ENCODE data around the gene C5orf52. TPM values are rescaled to one million over a fixed set of nuclear protein-coding genes. Genes with fewer than 3 reads are reported as not detected.

The C5orf52 gene
- total and polyA plus RNA-seq, 12 donors = not detected

- WGBS, 4 donors = 82 to 87% (median 84%) methylated on average over 9 of the region's 9 CpGs
- TF ChIP-seq CTCF (IDR thresholded peaks at IDR 0.05) (no peak), POLR2A (IDR thresholded peaks at IDR 0.05) (no peak)
- H3K9me3 ChIP-seq (replicated peaks in 1 of 3) = no peaks in the 10 kb centered on the region
- intact Hi-C loops (cut with DNase I) = no loop called here
- no peak overlapping the region for H3K27ac ChIP-seq
- no peaks in the 10 kb centered on the region for H3K27me3 ChIP-seq
- H3K4me3 ChIP-seq = no peak overlapping the region
- H3K4me1 ChIP-seq (replicated peaks in 1 of 2) = no peaks in the 10 kb centered on the region
- DNase-seq = no peak
- H3K36me3 ChIP-seq (replicated peaks in 1 of 2) = no peaks in the 10 kb centered on the region
Observed at GRCh38 chr5:157640406-157641066, 30.8 kb upstream of the C5orf52 start.

- 87 to 89% (median 89%) methylated on average over 7 of the region's 7 CpGs for WGBS, 4 donors
- Histone ChIP-seq H3K36me3 (replicated peaks in 1 of 2) (no peaks in the 10 kb centered on the region), H3K4me3 (no peak overlapping the region), H3K4me1 (replicated peaks in 1 of 2) (peaks cover 0 to 5% of the 10 kb centered on the region in 2 donors), H3K27me3 (no peaks in the 10 kb centered on the region), H3K9me3 (replicated peaks in 1 of 3) (no peaks in the 10 kb centered on the region), H3K27ac (no peak overlapping the region)
- no peak for DNase-seq
- intact Hi-C loops (cut with DNase I) = no loop called here
- no peak for TF ChIP-seq POLR2A (IDR thresholded peaks at IDR 0.05)
- no peak for TF ChIP-seq CTCF (IDR thresholded peaks at IDR 0.05)
Observed at GRCh38 chr5:157648275-157648990, 22.9 kb upstream of the C5orf52 start.

GRCh38 chr5:157649101-157649500 lies 22.2 kb upstream of the C5orf52 start:
- Histone ChIP-seq H3K4me1 (replicated peaks in 1 of 2) (peaks cover 0 to 5% of the 10 kb centered on the region in 2 donors), H3K36me3 (replicated peaks in 1 of 2) (no peaks in the 10 kb centered on the region), H3K27ac (no peak overlapping the region), H3K9me3 (replicated peaks in 1 of 3) (no peaks in the 10 kb centered on the region), H3K4me3 (no peak overlapping the region), H3K27me3 (no peaks in the 10 kb centered on the region)
- WGBS, 4 donors = 79 to 93% (median 82%) methylated on average over 2 of the region's 2 CpGs
- intact Hi-C loops (cut with DNase I) = no loop called here
- TF ChIP-seq CTCF (IDR thresholded peaks at IDR 0.05) (no peak), POLR2A (IDR thresholded peaks at IDR 0.05) (no peak)
- no peak for DNase-seq

- H3K27me3 ChIP-seq = no peaks in the 10 kb centered on the region
- no peak for DNase-seq
- no peak overlapping the region for H3K27ac ChIP-seq
- TF ChIP-seq CTCF (IDR thresholded peaks at IDR 0.05) = no peak
- no peak for TF ChIP-seq POLR2A (IDR thresholded peaks at IDR 0.05)
- WGBS, 4 donors = 75 to 85% (median 77%) methylated on average over 18 to 33 of the region's 33 CpGs
- no peaks in the 10 kb centered on the region for H3K36me3 ChIP-seq (replicated peaks in 1 of 2)
- intact Hi-C loops (cut with DNase I) = no loop called here
- H3K4me1 ChIP-seq (replicated peaks in 1 of 2) = peaks cover 0 to 5% of the 10 kb centered on the region in 2 donors
- H3K9me3 ChIP-seq (replicated peaks in 1 of 3) = no peaks in the 10 kb centered on the region
- H3K4me3 ChIP-seq = peak overlapping the region in 1 of 4 donors; percentile 65
Observed at GRCh38 chr5:157650991-157651611, 20.2 kb upstream of the C5orf52 start.

Measured in adrenal gland (tissue), 12 donors.